Neutrophil (primary cell): ENCODE measurements around the gene EFNB1.

ENCODE experiments used
- H3K27ac ChIP-seq: fragments of 200-600 bp; sonication (generic); 2 replicates; pipeline ENCODE4 v1.5.1; 2016; ENCODE audit warnings: mild to moderate bottlenecking, moderate library complexity
- H3K27me3 ChIP-seq: fragments of 200-600 bp; sonication (generic); 2 replicates; pipeline ENCODE4 v1.6.0; 2016; ENCODE audit warnings: mild to moderate bottlenecking
- H3K36me3 ChIP-seq: fragments of 200-600 bp; sonication (generic); 2 replicates; pipeline ENCODE4 v1.5.1; 2017
- H3K4me1 ChIP-seq, 2 experiments: fragments of 200-600 bp in 1 of 2; sonication (generic) in 1 of 2; 1 replicate in 1 of 2; 2 replicates in 1 of 2; pipeline versions ENCODE4 v1.5.1 to v1.6.1; 2013 to 2016; ENCODE audit warnings: low read depth in 1 of 2, low read length in 1 of 2, mild to moderate bottlenecking in 1 of 2, moderate library complexity in 1 of 2; ENCODE audit not compliant: control insufficient read depth in 1 of 2, insufficient read depth in 1 of 2
- H3K4me3 ChIP-seq, 2 experiments: fragments of 200-600 bp in 1 of 2; sonication (generic) in 1 of 2; 1 replicate in 1 of 2; 2 replicates in 1 of 2; pipeline ENCODE4 v1.5.1; 2013 to 2016; ENCODE audit warnings: low read depth in 1 of 2, low read length in 1 of 2, mild to moderate bottlenecking in 1 of 2, moderate library complexity in 1 of 2
- H3K9me3 ChIP-seq: fragments of 200-600 bp; sonication (generic); 2 replicates; pipeline ENCODE4 v1.5.1; 2016
- CTCF ChIP-seq: fragments of 200-600 bp; sonication (generic); IDR thresholded peaks from 2 replicates; pipeline ENCODE4 v1.5.1; 2016; ENCODE audit warnings: antibody characterized with exemption

The EFNB1 gene

DNA sequence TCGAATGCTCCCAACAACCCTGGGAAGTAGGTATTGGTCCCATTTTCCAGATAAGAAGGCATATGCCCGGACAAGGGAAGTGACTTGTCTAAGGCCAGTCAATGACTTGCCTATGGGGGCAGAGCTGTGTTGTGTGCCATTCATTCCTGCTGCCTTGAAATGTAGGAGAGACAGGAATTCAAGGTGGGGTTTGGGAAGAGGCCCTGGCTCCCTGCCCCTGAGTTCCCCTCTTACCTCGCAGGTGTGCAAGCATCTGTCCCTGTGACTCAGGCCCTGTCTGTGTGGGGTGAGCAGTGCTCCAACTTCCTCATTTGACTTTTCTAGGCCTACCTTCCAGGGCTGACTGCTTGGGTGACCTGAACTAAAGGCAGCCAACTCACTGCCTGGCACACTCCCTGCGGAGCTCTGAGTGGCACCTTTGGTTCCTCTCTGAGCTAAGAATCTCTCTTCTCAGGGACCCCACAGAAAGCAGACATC is 5.1 kb downstream of the EFNB1 start:
- no peak for TF ChIP-seq CTCF
- Histone ChIP-seq H3K27me3 (peaks cover 35% of the 10 kb centered on the region), H3K9me3 (no peaks in the 10 kb centered on the region), H3K4me1 (peaks cover 12 to 13% of the 10 kb centered on the region in 2 experiments), H3K36me3 (no peaks in the 10 kb centered on the region), H3K27ac (no peak overlapping the region), H3K4me3 (no peak overlapping the region)

GRCh38 chrX:68834371-68835103 is 5.7 kb downstream of the EFNB1 start:
- Histone ChIP-seq H3K9me3 (no peaks in the 10 kb centered on the region), H3K36me3 (no peaks in the 10 kb centered on the region), H3K27me3 (peaks cover 29% of the 10 kb centered on the region), H3K4me1 (peaks cover 9 to 10% of the 10 kb centered on the region in 2 experiments), H3K4me3 (no peak overlapping the region), H3K27ac (no peak overlapping the region)
- TF ChIP-seq CTCF: no peak

- no peak overlapping the region for H3K4me3 ChIP-seq
- no peak overlapping the region for H3K27ac ChIP-seq
- H3K9me3 ChIP-seq: no peaks in the 10 kb centered on the region
Measured at GRCh38 chrX:68835104-68835442, 6.3 kb downstream of the EFNB1 start.

GRCh38 chrX:68835468-68835867 is 6.6 kb downstream of the EFNB1 start:
- no peaks in the 10 kb centered on the region for H3K36me3 ChIP-seq
- no peak for TF ChIP-seq CTCF
- H3K4me3 ChIP-seq: no peak overlapping the region
- peaks cover 20% of the 10 kb centered on the region for H3K27me3 ChIP-seq
- H3K27ac ChIP-seq: no peak overlapping the region
- H3K4me1 ChIP-seq: peaks cover 4 to 6% of the 10 kb centered on the region in 2 experiments
- no peaks in the 10 kb centered on the region for H3K9me3 ChIP-seq

More at GRCh38 chrX:68835104-68835442, 6.3 kb downstream of the EFNB1 start:
- Histone ChIP-seq H3K27me3 (peaks cover 24% of the 10 kb centered on the region), H3K4me1 (peaks cover 4 to 6% of the 10 kb centered on the region in 2 experiments), H3K36me3 (no peaks in the 10 kb centered on the region)
- no peak for TF ChIP-seq CTCF

DNA sequence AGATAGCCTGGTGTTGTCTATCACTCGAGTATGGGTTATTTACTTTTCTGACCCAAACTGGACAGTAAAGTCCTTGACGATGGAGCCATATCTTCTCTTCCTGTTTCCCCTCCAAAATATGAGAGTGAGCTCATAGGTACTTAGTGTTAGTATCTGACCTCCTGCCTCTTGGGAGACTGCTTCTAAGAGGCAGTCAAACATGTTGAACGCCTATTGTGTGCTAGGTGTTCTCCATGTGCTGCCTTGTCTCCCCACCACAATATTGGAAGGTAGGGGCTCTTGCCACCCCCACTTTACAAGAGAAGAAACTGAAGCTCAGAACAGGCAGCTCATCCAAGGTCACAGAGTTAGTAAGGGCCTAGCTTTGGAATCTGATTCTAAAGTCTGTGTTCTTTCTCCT is 8.3 kb downstream of the EFNB1 start:
- no peak for TF ChIP-seq CTCF
- H3K27me3 ChIP-seq: peaks cover 3% of the 10 kb centered on the region

More for the DNA sequence above, 8.3 kb downstream of the EFNB1 start:
- Histone ChIP-seq H3K9me3 (no peaks in the 10 kb centered on the region), H3K36me3 (no peaks in the 10 kb centered on the region), H3K4me3 (no peak overlapping the region), H3K27ac (no peak overlapping the region), H3K4me1 (peaks cover 11 to 14% of the 10 kb centered on the region in 2 experiments)
